Tibial artery (tissue), 4 donors: ENCODE measurements around the gene CLN3.

Experiments
- DNase-seq, 2 donors: peaks; one replicate each; pipeline ENCODE4 v3.0.0-alpha.2; 2019
- H3K27ac ChIP-seq, 2 donors: fragments of 200-600 bp; sonication (generic) in 1 of 2; 1 replicate in 1 of 2; 2 replicates in 1 of 2; pipeline ENCODE4 v1.5.1; 2018 to 2019; ENCODE audit warnings: mild to moderate bottlenecking in 1 of 2
- H3K27me3 ChIP-seq, 2 donors: fragments of 200-600 bp; sonication (generic) in 1 of 2; one replicate each; pipeline versions ENCODE4 v1.5.1 to v1.6.0; 2016 to 2019
- H3K36me3 ChIP-seq, 3 donors: fragments of 200-600 bp; sonication (generic) in 2 of 3; one replicate each; pipeline ENCODE4 v1.5.1; 2016 to 2019; ENCODE audit warnings: mild to moderate bottlenecking in 2 of 3
- H3K4me1 ChIP-seq, 4 donors: fragments of 200-600 bp; sonication (generic) in 2 of 4; 1 replicate in 3 of 4; 2 replicates in 1 of 4; pipeline ENCODE4 v1.5.1; 2016 to 2019
- H3K4me3 ChIP-seq, 2 donors: fragments of 200-600 bp; sonication (generic) in 1 of 2; 1 replicate in 1 of 2; 2 replicates in 1 of 2; pipeline ENCODE4 v1.5.1; 2018 to 2019; ENCODE audit warnings: mild to moderate bottlenecking in 2 of 2
- H3K9me3 ChIP-seq, 3 donors: fragments of 200-600 bp; sonication (generic) in 1 of 3; one replicate each; pipeline ENCODE4 v1.5.1; 2016 to 2019
- intact Hi-C: fragments of 100-400 bp; cut with DNase I; formaldehyde crosslinking; loops from one replicate; pipeline ENCODE4 v1.15.0; 2023; ENCODE audit warnings: low total_unique reads
- TF ChIP-seq, protein P1 (sequence below), 2 experiments: fragments of 200-600 bp in 1 of 2; fragments of 450-650 bp in 1 of 2; IDR thresholded peaks; one replicate each; pipeline ENCODE4 v1.5.1; 2017 to 2019; ENCODE audit warnings: antibody characterized with exemption in 2 of 2, mild to moderate bottlenecking in 1 of 2, moderate library complexity in 1 of 2

Gene CLN3

DNA sequence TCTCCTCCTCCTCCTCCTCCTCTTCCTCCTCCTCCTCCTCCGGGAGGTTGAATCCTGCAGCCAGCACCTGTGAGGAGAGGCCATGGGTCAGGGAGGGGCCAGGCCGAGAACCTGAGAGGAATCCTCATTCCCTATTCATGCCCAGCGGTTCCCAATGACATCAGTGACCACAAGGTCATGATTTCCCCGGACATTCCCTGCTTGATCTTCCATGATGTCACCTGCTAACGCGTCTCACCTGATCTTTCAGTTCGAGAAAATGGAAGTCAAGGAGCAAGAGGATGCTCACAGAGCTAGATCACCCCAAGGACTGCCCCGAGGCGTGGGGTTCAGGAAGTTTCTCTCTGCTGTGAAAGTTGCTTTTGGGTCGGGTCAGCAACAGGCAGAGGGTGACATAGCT lies 8.0 kb upstream of the CLN3 start:
- TF ChIP-seq, protein P1, sequence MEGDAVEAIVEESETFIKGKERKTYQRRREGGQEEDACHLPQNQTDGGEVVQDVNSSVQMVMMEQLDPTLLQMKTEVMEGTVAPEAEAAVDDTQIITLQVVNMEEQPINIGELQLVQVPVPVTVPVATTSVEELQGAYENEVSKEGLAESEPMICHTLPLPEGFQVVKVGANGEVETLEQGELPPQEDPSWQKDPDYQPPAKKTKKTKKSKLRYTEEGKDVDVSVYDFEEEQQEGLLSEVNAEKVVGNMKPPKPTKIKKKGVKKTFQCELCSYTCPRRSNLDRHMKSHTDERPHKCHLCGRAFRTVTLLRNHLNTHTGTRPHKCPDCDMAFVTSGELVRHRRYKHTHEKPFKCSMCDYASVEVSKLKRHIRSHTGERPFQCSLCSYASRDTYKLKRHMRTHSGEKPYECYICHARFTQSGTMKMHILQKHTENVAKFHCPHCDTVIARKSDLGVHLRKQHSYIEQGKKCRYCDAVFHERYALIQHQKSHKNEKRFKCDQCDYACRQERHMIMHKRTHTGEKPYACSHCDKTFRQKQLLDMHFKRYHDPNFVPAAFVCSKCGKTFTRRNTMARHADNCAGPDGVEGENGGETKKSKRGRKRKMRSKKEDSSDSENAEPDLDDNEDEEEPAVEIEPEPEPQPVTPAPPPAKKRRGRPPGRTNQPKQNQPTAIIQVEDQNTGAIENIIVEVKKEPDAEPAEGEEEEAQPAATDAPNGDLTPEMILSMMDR (IDR thresholded peaks at IDR 0.05), result no peak
- Histone ChIP-seq H3K9me3 (no peaks in the 10 kb centered on the region), H3K4me1 (peaks cover 0 to under 1% (median 0%) of the 10 kb centered on the region in 4 donors), H3K27ac (no peak overlapping the region), H3K27me3 (peaks cover 0 to 18% of the 10 kb centered on the region in 2 donors), H3K4me3 (no peak overlapping the region), H3K36me3 (no peaks in the 10 kb centered on the region)
- intact Hi-C loops, result loop anchor here (10.0 kb wide), 1 partner anchor 285 kb away; the partner anchor contains the start of gene XPO6
- DNase-seq, result no peak

GRCh38 chr16:28498666-28499381 lies 7.0 kb upstream of the CLN3 start:
- TF ChIP-seq, protein P1 (IDR thresholded peaks at IDR 0.05), result no peak
- intact Hi-C loops, result loop anchor here (10.0 kb wide), 1 partner anchor 284 kb away; the partner anchor contains the start of gene XPO6
- Histone ChIP-seq H3K27ac (no peak overlapping the region), H3K9me3 (no peaks in the 10 kb centered on the region), H3K27me3 (peaks cover 0 to 16% of the 10 kb centered on the region in 2 donors), H3K4me1 (no peaks in the 10 kb centered on the region), H3K4me3 (no peak overlapping the region), H3K36me3 (no peaks in the 10 kb centered on the region)
- no peak for DNase-seq

- H3K9me3 ChIP-seq, result no peaks in the 10 kb centered on the region
- no peak overlapping the region for H3K27ac ChIP-seq
- H3K36me3 ChIP-seq, result no peaks in the 10 kb centered on the region
- no peaks in the 10 kb centered on the region for H3K4me1 ChIP-seq
- H3K4me3 ChIP-seq, result no peak overlapping the region
- peaks cover 0 to 9% of the 10 kb centered on the region in 2 donors for H3K27me3 ChIP-seq
- intact Hi-C loops, result loop anchor here (10.0 kb wide), 1 partner anchor 283 kb away; the partner anchor contains the start of gene XPO6
- no peak for DNase-seq
- TF ChIP-seq, protein P1 (IDR thresholded peaks at IDR 0.05), result no peak
These were observed 6.2 kb upstream of the CLN3 start for GRCh38 chr16:28497861-28498599.

- Histone ChIP-seq H3K4me3 (no peak overlapping the region), H3K9me3 (no peaks in the 10 kb centered on the region), H3K27ac (no peak overlapping the region), H3K36me3 (no peaks in the 10 kb centered on the region), H3K4me1 (no peaks in the 10 kb centered on the region), H3K27me3 (peaks cover 0 to 4% of the 10 kb centered on the region in 2 donors)
- TF ChIP-seq, protein P1 (IDR thresholded peaks at IDR 0.05), result no peak
- intact Hi-C loops, result loop anchor here (10.0 kb wide), 1 partner anchor 283 kb away; the partner anchor contains the start of gene XPO6
- DNase-seq, result no peak
These were observed 5.5 kb upstream of the CLN3 start for GRCh38 chr16:28497386-28497785.

DNA sequence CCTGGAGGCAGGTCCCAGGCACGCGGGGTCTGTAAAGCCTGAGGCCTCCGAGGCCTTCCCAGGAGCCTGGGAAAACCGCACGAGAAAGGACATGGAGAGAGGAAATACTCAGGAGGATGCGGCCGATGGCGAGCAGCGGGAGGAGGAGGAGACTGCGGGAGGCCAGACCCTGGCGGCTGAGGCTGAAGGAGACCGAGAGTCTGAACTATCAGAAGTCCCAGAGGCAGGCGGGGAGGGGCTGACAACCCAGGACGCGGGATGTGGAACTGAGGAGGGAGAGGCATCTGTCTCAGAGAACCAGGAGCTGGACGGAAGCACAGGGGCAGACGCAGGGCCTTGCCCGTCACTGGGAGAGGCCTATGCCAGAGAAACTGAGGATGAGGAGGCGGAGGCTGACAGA lies 5.0 kb upstream of the CLN3 start:
- TF ChIP-seq, protein P1 (IDR thresholded peaks at IDR 0.05), result no peak
- H3K4me3 ChIP-seq, result no peak overlapping the region
- H3K4me1 ChIP-seq, result no peaks in the 10 kb centered on the region
- H3K27ac ChIP-seq, result no peak overlapping the region
- H3K9me3 ChIP-seq, result no peaks in the 10 kb centered on the region
- peaks cover 0 to 2% of the 10 kb centered on the region in 2 donors for H3K27me3 ChIP-seq
- intact Hi-C loops, result loop anchor here (10.0 kb wide), 1 partner anchor 282 kb away; the partner anchor contains the start of gene XPO6
- DNase-seq, result no peak
- no peaks in the 10 kb centered on the region for H3K36me3 ChIP-seq
